GM19397 (cell line): ENCODE data around the gene AP1AR.
"Not testable (repeated sequence)": the region's sequence is repeated elsewhere in the genome, so short reads cannot be mapped to it uniquely, and the experiment has no call there.

ENCODE experiments used
- ATAC-seq: cut with Tn5 transposase; IDR thresholded peaks from one replicate; pipeline ENCODE4 v1.9.1; 2021; ENCODE audit warnings: mild to moderate bottlenecking, moderate library complexity; ENCODE audit not compliant: unreplicated experiment

Gene AP1AR

GRCh38 chr4:112277705-112278448 lies 46.3 kb downstream of the AP1AR start:
- no peak for ATAC-seq

DNA sequence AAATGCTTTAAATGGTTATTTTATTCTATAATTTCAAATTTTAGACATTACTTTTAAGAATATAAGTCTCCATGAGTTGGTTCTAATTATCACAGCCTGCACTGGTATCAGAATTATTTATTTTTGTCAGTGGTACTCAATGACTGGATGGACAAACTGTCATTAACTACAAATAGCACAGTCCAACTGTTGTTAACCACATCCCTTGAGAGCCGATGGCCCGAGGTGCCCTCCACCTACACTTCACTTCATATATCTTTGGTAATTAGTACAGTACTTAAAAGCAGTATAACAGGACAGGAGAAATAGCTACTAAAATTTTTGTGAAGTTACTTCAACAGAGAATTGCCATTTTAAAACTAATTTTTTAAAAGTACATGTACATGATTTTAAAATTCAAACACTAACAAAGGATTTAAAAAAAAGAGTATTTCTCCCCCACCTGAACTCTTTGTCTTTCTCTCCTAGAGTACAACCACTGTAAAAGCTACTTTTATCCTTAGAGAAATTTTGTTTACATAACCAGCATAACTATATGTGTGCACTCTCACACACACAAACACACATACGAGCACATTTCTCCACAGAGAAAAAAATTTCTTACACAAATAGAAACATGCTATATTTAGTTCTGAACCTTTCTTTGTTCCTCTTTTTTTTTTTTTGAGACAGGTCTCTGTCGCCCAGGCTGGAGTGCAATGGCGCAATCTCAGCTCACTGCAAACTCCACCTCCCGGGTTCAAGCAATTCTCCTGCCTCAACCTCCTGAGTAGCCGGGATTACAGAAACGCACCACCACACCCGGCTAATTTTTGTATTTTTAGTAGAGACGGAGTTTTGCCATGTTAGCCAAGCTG lies 47.7 kb downstream of the AP1AR start:
- peak; percentile 52 for ATAC-seq

GRCh38 chr4:112279882-112280315 lies 48.3 kb downstream of the AP1AR start:
- ATAC-seq, result peak; percentile 10

DNA sequence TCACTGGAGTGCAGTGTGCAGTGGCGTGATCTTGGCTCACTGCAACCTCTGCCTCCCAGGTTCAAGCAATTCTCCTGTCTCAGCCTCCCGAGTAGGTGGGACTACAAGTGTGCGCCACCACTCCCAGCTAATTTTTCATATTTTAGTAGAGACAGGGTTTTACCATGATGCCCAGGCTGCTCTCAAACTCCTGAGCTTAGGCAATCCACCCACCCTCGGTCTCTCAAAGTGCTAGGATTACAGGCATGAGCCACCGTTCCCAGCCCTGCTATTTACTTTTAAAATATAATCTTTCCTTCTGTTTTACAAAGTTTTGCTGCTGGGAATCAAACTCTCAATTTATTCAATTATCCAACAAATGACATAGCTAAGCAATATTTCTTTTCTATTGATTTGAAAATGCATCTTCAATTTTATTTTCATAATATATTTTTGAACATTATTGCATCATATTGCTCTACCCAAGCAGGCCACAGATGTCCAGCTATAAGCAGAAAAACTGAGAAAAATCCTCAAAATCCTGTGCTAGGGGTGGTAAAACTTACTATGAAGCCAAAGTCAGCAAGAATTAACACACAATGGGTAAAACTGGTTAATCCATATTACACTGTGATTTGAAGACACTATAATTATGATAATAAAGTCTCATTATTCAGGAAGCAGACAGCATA lies 48.9 kb downstream of the AP1AR start:
- ATAC-seq, result no peak

DNA sequence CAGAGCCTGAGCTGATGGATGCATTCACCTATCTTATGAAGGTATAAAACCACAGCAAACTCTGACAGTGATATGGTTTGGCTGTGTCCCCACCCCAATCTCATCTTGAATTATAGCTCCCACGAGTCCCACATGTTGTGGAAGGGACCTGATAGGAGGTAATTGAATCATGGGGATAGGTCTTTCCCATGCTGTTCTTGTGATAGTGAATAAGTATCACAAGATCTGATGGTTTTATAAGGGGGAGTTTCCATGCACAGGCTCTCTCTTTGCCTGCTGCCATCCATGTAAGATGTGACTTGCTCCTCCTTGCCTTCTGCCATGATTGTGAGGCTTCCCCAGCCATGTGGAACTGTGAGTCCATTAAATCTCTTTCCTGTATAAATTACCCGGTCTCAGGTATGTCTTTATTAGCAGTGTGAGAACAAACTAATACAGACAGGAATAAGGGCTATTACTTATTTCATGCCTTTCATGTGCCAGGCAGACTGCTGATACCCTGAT lies 50.4 kb downstream of the AP1AR start:
- not testable (repeated sequence) for ATAC-seq

DNA sequence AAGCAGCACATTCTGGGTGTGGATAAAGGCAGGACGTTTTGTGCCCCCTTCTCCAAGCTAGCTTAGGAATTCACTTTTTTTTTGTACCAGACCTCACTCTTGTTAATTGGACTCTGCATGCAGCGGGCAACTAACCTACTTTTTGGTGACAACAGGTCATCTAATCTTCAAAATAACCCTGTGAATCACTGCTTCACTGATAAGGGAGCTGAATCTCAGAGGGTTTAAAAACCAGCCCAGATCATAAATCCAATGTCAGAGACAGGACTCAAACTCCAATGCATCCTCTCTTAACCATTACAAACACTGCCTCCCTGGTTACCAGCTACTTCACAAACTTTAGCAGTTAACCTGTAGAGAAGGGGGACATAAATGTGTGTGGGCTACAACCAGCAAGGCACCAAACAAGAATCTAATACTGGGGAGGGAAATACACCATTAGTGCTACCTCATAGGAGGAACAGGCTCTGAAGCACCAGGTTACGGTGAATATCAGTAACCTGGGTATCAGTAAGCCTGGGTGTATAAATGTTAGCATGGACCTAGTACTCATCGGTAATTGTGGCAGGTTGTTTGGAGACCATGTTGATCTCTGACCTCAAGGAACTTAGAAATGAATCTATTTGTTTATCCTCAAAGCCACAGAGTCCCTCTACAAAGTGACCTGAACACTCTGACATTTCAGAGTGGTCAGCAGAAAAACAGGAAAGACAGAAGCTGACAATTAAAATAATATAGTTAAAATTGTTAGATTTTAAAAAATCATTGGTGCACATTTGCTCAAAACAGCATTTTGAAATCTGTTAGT lies 51.5 kb downstream of the AP1AR start:
- no peak for ATAC-seq

DNA sequence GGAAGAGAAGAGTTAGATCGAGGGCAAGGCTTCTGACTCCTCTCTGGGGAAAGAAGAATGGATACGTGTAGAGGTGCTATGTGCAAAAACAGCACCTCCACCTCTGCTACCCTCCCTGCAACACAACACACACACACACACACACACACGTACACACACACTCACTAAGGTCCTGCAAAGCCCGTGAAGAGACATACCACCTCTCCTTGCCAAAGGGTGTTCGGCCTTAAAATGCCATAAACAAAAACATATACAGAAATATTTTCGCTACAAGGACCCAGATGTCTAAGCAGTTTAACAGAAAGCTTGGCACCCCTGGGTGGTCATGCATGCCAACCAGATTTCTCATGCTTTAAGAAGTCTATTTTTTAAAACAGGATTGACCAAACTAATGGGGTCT lies 52.6 kb downstream of the AP1AR start:
- ATAC-seq, result no peak

GRCh38 chr4:112284662-112285411 lies 53.2 kb downstream of the AP1AR start:
- no peak for ATAC-seq

DNA sequence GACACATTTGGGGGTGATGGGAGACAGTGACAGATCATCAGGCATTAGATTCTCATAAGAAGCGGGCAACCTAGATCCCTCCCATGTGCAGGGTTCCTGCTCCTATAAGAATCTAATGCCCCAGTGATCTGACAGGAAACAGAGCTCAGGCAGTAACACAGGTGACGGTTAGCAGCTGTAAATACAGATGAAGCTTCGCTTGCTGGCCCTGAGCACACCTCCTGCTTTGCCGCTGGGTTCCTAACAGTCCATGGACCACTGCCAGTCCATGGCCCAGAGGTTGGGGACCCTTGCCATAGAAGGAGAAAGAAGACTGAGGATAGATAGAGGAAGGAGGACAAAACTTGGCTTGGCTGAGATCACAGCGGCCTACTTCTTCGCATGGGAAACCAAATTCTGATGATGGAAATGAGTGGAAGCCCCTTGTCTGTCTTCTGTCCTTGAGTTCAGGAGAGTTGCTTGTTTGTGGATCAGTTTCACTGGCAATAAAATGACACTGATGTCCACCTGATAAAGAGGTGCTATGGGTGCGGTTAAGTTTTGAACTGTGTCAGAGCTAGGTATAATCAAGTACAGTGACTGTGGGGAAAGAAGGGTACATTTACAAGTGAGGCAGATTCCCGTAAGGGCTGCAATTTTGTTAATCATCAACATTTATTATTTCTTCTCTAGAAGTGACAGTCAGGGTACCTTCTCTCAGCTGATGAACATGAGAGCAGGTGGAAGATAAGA lies 55.8 kb downstream of the AP1AR start:
- ATAC-seq, result no peak

DNA sequence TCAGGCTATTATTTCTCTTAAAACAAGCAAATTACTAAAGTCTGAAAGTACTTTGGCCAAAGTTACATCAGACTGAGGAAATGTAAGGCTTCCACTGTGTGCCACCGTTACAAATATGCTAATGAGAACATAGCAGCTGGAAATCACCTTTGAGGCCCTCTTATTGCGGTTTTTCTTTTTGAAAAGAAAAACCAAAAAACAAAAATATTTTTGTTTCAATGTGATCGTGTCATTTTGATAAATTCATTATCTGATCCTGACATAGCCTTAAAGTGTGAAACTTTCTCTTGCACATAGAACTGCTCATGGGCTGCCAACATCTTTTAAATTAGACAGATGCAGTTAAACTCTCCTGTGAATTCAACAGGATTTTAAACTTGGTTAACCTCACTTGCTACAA lies 56.9 kb downstream of the AP1AR start:
- ATAC-seq, result no peak

DNA sequence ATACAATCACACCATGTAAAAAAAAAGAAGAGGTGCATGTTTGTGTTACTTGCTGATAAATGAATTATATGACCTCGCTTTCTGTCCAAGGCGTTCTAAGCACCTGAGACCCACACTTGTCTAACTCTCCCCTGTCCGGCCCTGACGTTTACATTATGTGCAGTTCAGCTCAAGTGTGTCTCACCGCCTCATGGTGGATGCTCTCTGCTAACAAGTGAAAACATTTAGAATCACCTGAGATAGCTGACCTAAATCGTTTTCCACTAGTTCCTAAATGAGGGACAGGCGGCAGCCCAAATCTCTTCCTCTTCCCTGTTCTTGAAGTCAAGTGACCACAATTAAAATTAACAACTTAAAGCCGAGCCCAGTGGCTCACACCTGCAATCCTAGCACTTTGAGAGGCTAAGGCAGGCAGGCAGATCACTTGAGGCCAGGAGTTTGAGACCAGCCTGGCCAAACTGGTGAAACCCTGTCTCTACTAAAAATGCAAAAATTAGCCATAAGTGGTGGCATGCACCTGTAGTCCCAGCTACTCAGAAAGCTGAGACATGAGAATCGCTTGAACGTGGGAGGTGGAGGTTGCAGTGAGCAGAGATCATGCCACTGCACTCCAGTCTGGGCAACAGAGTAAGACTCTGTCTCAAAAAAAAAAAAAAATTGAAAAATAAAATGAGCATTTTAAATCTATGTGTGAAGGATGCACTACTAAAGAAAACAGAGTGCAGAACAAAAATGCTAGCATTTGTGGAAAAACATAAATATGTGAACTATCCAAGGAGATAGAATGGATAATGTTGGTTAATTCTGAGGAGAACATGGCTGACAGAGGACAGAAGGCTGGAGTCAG lies 58.0 kb downstream of the AP1AR start:
- ATAC-seq, result no peak

GRCh38 chr4:112290341-112290740 lies 58.8 kb downstream of the AP1AR start:
- ATAC-seq, result no peak

GRCh38 chr4:112296949-112297880 lies 65.6 kb downstream of the AP1AR start, which contains the start of gene ALPK1:
Gene ALPK1 (plus strand): TSS chr4:112297369.
- peak; percentile 77 for ATAC-seq

- no peak for ATAC-seq
Measured at GRCh38 chr4:112299721-112300120, 68.1 kb downstream of the AP1AR start.

- no peak for ATAC-seq
Measured at GRCh38 chr4:112302320-112303274, 71.0 kb downstream of the AP1AR start.

- not testable (repeated sequence) for ATAC-seq
Measured at GRCh38 chr4:112305477-112305876, 73.9 kb downstream of the AP1AR start.
